Endodermal cell (in vitro differentiated cells): ENCODE measurements around the gene UQCC2. TPM values are rescaled to one million over a fixed set of nuclear protein-coding genes. Genes with fewer than 3 reads are reported as not detected.

Experiments used
- DNase-seq: peaks from one replicate; pipeline ENCODE4 v3.0.0-alpha.2; 2017
- H3K27ac ChIP-seq: 2 replicates; pipeline ENCODE4 v1.5.1; 2013; ENCODE audit warnings: mild to moderate bottlenecking, low read depth, low read length, moderate library complexity
- H3K27me3 ChIP-seq: 2 replicates; pipeline ENCODE4 v1.6.1; 2013; ENCODE audit warnings: mild to moderate bottlenecking, low read length, moderate library complexity; ENCODE audit not compliant: insufficient read depth, control insufficient read depth, poor library complexity, severe bottlenecking
- H3K36me3 ChIP-seq: 2 replicates; pipeline ENCODE4 v1.7.0; 2013; ENCODE audit warnings: mild to moderate bottlenecking, low read length, moderate library complexity; ENCODE audit not compliant: control insufficient read depth, insufficient read depth
- H3K4me1 ChIP-seq: one replicate; pipeline ENCODE4 v1.7.0; 2013; ENCODE audit warnings: low read length; ENCODE audit not compliant: control insufficient read depth, insufficient read depth
- H3K4me3 ChIP-seq: 2 replicates; pipeline ENCODE4 v1.5.1; 2013; ENCODE audit warnings: mild to moderate bottlenecking, low read length, moderate library complexity
- H3K9ac ChIP-seq: 2 replicates; pipeline ENCODE4 v1.6.1; 2013; ENCODE audit warnings: mild to moderate bottlenecking, low read length, moderate library complexity; ENCODE audit not compliant: poor library complexity, severe bottlenecking; ENCODE audit errors: extremely low read depth
- H3K9me3 ChIP-seq: 2 replicates; pipeline ENCODE4 v1.6.1; 2013; ENCODE audit warnings: mild to moderate bottlenecking, low read length, moderate library complexity; ENCODE audit not compliant: control insufficient read depth
- H3K27ac Mint-ChIP-seq: 2 replicates; pipeline ENCODE4 v1.8.0; 2020; ENCODE audit warnings: mixed read lengths
- H3K27me3 Mint-ChIP-seq: 2 replicates; pipeline ENCODE4 v1.8.0; 2021; ENCODE audit warnings: mild to moderate bottlenecking, mixed read lengths; ENCODE audit not compliant: insufficient read depth
- H3K36me3 Mint-ChIP-seq: 2 replicates; pipeline ENCODE4 v1.8.0; 2020; ENCODE audit warnings: low read depth, mixed read lengths
- H3K4me1 Mint-ChIP-seq: 2 replicates; pipeline ENCODE4 v1.8.0; 2020; ENCODE audit warnings: mixed read lengths
- H3K4me3 Mint-ChIP-seq: 2 replicates; pipeline ENCODE4 v1.8.0; 2020; ENCODE audit warnings: mild to moderate bottlenecking, moderate library complexity, mixed read lengths
- H3K9me3 Mint-ChIP-seq: 2 replicates; pipeline ENCODE4 v1.8.0; 2020; ENCODE audit warnings: mild to moderate bottlenecking, mixed read lengths
- WGBS, 2 experiments: methylation state at CpG; one replicate each; pipeline versions ENCODE4 v1.1.5 to v1.1.7; 2013; ENCODE audit warnings: missing lambda C conversion rate in 2 of 2, mixed read lengths in 1 of 2; ENCODE audit not compliant: insufficient coverage in 1 of 2, insufficient read length in 1 of 2; 5-methylcytosine and 5-hydroxymethylcytosine counted together
- total RNA-seq, 2 donors: library from RNA; stranded (reverse); fragmentation: NEBNext Ultra II Directional in 1 of 2; extraction: Animal tissue kit (Norgen Biotek cat#: 25700) in 1 of 2; gene quantifications; 2 replicates in 1 of 2; 3 replicates in 1 of 2; pipeline ENCODE4 v1.2.1, GENCODE V29; 2021
- TF ChIP-seq, protein P1 (sequence below): fragments of 200-600 bp; sonication (generic); conservative IDR thresholded peaks from 2 replicates; pipeline ENCODE4 v1.5.0; 2021; ENCODE audit warnings: antibody characterized with exemption, mild to moderate bottlenecking

UQCC2 gene
- total RNA-seq, 2 donors from 2014 or later = 120 to 174 TPM

DNA sequence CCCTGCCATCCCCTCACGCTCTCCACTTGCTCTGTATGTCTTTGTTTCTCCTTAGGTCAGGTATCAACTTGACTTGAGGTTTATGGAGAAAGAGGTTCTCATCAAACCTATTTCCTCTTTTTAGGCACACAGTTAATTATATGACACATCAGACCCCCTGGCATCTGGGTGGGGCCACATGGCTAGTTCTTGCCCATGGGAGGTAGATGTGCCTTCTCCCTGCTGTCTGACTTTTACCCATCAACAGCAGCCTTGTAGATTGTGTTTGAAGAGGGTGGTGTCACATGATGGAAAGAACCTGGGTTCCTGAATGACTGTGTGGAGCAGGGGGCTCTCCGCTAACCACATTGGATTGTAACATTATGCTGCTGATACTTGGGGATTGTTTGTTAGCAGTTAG, 7.2 kb upstream of the UQCC2 start:
- TF ChIP-seq, protein P1, sequence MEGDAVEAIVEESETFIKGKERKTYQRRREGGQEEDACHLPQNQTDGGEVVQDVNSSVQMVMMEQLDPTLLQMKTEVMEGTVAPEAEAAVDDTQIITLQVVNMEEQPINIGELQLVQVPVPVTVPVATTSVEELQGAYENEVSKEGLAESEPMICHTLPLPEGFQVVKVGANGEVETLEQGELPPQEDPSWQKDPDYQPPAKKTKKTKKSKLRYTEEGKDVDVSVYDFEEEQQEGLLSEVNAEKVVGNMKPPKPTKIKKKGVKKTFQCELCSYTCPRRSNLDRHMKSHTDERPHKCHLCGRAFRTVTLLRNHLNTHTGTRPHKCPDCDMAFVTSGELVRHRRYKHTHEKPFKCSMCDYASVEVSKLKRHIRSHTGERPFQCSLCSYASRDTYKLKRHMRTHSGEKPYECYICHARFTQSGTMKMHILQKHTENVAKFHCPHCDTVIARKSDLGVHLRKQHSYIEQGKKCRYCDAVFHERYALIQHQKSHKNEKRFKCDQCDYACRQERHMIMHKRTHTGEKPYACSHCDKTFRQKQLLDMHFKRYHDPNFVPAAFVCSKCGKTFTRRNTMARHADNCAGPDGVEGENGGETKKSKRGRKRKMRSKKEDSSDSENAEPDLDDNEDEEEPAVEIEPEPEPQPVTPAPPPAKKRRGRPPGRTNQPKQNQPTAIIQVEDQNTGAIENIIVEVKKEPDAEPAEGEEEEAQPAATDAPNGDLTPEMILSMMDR = no peak
- H3K27ac Mint-ChIP-seq = no peak overlapping the region
- H3K27ac ChIP-seq = no peak overlapping the region
- H3K4me1 ChIP-seq = no peaks in the 10 kb centered on the region
- peaks cover 9% of the 10 kb centered on the region for H3K4me1 Mint-ChIP-seq
- no peak for DNase-seq
- 88% methylated on average over 2 of the region's 2 CpGs; no CpG with 5 or more reads in 1 of the 2 experiments for WGBS, 2 experiments
- no peak overlapping the region for H3K9ac ChIP-seq
- no peaks in the 10 kb centered on the region for H3K36me3 ChIP-seq
- peaks cover 14% of the 10 kb centered on the region for H3K27me3 Mint-ChIP-seq
- no peak overlapping the region for H3K4me3 Mint-ChIP-seq
- no peaks in the 10 kb centered on the region for H3K36me3 Mint-ChIP-seq
- H3K27me3 ChIP-seq = no peaks in the 10 kb centered on the region
- H3K4me3 ChIP-seq = no peak overlapping the region
- no peaks in the 10 kb centered on the region for H3K9me3 Mint-ChIP-seq
- H3K9me3 ChIP-seq = no peaks in the 10 kb centered on the region

DNA sequence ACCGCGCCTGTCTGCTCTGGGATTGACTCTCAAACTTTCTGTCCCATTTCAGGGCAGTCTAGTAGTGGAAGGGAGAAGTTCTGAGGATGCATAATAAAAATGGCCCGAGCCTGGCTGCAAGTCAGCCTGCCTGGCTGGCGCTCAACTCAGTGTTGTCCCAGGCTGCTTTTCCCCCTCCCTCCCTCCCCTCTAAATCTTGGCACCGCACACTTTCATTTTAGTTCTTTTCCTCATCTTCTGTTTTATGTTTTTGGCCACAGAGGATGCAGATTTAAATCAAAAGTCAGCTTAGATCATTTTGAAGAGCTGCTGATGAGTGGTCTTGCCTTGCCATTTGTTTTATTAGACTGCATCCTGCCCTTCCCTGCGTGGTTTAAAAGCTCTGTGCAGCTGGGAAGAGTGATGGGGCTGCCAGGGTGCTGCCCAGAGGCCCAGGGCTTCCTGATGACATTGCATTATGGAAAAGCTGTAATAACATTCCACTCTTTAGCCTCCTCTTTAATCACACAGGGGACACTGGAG, 6.5 kb upstream of the UQCC2 start:
- Mint-ChIP-seq H3K4me3 (no peak overlapping the region), H3K27ac (no peak overlapping the region), H3K36me3 (no peaks in the 10 kb centered on the region), H3K27me3 (peaks cover 9% of the 10 kb centered on the region), H3K9me3 (no peaks in the 10 kb centered on the region), H3K4me1 (peaks cover 9% of the 10 kb centered on the region)
- WGBS, 2 experiments = 90 to 91% methylated on average over 5 to 6 of the region's 6 CpGs
- Histone ChIP-seq H3K27me3 (no peaks in the 10 kb centered on the region), H3K9ac (no peak overlapping the region), H3K4me1 (no peaks in the 10 kb centered on the region), H3K27ac (no peak overlapping the region), H3K4me3 (no peak overlapping the region), H3K36me3 (no peaks in the 10 kb centered on the region), H3K9me3 (no peaks in the 10 kb centered on the region)
- TF ChIP-seq, protein P1 = no peak
- no peak for DNase-seq

DNA sequence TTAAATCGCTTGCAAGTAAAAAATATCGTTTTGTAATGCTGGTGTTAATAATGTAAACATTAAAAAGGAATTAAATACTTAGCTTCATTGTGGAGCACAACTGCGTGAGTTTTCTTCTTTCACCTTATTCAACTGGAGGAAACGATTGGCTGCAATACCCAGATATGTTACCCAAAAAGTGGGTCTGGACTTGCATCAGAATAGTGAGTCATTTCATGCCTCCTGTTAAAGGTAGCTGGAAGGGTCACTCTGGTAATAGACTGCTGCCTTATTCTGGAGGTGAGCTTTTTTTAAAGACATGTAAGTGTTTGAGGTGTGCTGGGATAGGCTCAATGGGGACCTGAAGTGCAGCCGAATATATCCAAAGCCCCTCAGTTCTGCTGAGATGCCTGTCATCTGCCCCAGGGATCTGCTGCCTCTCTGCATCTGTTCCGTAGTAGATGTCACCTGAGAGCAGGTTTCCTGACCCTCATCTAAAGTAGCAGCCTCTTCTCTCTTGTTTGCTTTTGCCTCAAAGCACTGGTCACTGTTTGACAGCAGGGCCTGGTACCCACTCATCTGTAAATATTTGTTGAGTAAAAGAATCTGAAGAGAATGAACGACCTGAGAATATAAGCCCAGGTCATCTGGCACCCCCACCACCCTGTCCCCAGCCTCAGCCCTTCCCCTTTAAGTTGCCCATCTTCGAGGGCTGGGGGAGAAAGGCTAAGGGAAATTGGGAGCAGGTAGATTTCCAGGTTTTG, 5.6 kb upstream of the UQCC2 start:
- 82 to 98% methylated on average over 5 to 7 of the region's 8 CpGs for WGBS, 2 experiments
- TF ChIP-seq, protein P1 = no peak
- no peaks in the 10 kb centered on the region for H3K9me3 ChIP-seq
- no peak for DNase-seq
- no peaks in the 10 kb centered on the region for H3K27me3 ChIP-seq
- Mint-ChIP-seq H3K27ac (no peak overlapping the region), H3K9me3 (no peaks in the 10 kb centered on the region), H3K36me3 (no peaks in the 10 kb centered on the region), H3K4me3 (no peak overlapping the region), H3K27me3 (peaks cover 6% of the 10 kb centered on the region), H3K4me1 (peaks cover 9% of the 10 kb centered on the region)
- H3K36me3 ChIP-seq = no peaks in the 10 kb centered on the region
- H3K4me1 ChIP-seq = no peaks in the 10 kb centered on the region
- H3K9ac ChIP-seq = no peak overlapping the region
- no peak overlapping the region for H3K27ac ChIP-seq
- no peak overlapping the region for H3K4me3 ChIP-seq
